Middle frontal gyrus (tissue), 1 donor: ENCODE measurements around the gene KCTD19.
"Not testable (repeated sequence)": the region's sequence is repeated elsewhere in the genome, so short reads cannot be mapped to it uniquely, and the experiment has no call there.

Experiments
- DNase-seq: peaks from one replicate; pipeline ENCODE4 v3.0.0-alpha.2; 2015; ENCODE audit warnings: low spot score; ENCODE audit errors: extremely low spot score

KCTD19 gene

DNA sequence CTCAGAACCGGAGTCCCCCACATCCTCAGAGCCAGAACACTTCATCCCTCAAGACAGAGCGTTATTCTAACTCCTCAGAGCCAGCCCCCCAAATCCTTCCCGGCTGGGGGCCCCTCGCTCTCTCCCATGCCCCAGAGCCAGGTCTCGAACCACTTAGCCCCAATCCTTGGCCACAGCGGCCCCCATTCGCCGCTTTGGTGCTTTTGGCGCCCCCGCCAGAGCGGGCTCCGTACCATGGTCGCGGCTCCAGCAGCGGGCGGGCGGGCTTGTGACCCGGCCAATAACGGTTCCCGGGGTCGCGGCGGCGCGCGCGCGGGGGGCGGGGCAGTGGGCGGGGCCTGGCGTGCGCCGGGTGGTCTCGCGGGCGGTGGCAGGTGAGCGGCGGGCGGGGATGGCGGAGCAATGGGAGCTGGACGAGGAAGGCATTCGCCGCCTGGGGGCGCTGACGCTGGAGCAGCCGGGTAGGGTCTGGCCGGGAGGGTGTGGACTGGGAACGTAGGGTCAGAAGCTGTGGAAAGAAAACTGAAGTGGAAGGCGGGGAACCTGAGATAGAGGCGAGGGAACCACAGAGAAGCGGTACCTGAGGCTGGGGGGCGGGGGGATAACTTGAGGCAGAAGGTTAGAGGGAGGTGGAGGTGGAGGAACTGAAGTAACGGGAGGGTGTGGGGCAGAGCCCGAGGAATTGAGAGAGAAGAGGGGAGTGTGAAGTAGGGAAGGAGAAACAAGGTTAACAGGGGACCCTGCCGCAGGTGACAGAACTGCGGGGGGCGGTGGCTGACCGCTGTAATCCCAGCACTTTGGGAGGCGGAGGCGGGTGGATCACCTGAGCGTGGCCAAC, at the start of gene KCTD19, which contains the start of gene LRRC36:
KCTD19 (minus strand) TSS at position 270 of the 838 bp plus-strand sequence; CDS start at position 236, 34 bp downstream.
LRRC36 (plus strand) TSS at position 344 of the 838 bp plus-strand sequence; CDS start at position 392, 48 bp downstream.
- DNase-seq = no peak

DNA sequence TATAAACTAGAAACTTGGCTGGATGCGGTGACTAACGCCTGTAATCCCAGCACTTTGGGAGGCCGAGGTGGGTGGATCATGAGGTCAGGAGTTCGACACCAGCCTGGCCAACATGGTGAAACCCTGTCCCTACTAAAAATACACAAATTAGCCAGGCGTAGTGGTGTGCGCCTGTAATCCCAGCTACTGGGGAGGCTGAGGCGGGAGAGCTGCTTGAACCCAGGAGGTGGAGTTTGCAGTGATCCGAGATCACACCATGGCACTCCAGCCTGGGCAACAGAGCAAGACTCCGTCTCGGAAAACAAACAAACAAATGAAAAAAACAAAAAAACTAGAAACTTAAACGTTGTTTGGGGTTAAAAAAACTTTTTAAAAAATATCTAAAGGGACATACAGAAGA, 49.5 kb upstream of the KCTD19 start:
- not testable (repeated sequence) for DNase-seq

DNA sequence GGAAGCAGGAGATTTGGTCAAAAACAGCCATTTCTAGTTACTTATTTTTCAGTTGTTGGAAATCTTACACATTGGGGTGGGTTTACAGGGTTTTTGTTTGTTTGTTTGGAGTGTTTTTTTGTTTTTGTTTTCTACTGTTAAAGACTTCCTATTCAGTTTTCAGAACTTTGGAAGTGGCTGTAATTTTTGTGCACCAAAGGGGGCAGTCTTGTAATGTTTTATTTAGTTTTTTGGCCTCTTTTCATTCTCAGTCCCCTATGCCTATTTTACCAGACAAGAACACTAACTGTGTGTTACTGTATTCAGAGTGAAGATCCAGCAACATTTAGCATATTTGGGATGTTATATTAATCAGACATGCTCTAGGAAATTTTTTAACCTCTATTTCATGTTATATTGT, 46.1 kb upstream of the KCTD19 start:
- DNase-seq = no peak

DNA sequence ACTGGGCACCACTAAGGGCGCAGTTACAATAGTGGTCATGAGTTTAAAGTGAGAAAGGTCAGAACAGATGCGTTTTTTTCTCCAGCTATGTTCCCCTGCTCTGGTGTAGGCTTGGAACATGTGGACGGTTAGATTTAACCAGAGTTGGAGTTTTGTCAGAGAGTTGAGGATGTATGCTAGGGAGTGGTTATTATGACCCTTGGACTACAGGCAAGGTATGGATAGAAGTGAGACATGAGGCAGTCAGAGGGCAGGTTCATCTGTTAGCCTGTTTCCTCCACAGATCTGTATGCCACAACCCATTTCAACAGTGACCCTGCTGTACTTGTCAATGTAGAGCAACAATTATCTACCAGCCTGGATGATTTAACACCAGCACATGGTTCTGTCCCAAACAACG, 44.1 kb upstream of the KCTD19 start:
- no peak for DNase-seq

DNA sequence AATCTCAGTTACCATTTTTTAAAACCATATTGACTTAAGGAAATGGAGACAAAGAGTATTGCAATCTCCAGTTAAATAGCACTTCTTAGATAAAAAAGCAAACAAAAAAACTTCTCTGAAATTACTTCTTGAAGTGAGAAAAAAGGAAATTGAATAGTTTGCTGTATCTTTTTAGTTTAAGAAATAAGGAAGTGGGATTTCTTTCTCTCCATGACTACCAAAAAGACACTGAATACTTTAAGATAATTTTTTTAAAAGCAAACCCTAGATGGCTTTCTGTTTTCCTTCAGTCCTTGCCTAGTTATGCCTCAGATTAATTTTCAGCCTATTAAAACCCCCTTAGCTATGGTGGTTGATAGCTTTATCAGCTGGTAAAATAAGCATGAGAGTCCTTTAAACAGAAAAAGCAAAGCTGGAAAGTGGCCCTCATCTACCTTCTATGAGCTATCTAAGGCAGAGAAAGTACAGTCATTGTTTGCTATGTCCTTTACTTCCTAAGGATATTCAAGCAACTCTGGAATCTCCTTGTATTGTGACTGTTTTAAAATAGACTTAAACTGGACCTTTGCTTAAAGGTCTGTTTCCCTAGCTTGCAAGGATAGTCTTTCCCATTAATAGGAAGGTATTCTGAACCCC, 38.2 kb upstream of the KCTD19 start:
- no peak for DNase-seq

DNA sequence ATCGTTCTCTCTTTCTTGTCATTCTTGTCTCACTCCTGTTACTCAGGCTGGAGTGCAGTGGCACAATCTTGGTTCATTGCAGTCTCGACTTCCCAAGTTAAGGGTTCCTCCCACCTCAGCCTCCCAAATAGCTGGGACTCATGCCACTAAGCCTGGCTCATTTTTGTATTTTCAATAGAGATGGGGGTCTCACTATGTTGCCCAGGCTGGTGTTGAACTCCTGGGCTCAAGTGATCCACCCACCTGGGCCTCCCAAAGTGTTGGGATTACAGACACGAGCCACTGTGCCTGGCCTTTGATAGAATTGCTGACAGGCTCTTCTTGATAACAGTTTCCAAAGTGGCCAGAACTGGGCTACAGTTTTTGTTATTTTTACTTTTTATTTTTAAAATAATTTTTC, 34.5 kb upstream of the KCTD19 start:
- DNase-seq = no peak

DNA sequence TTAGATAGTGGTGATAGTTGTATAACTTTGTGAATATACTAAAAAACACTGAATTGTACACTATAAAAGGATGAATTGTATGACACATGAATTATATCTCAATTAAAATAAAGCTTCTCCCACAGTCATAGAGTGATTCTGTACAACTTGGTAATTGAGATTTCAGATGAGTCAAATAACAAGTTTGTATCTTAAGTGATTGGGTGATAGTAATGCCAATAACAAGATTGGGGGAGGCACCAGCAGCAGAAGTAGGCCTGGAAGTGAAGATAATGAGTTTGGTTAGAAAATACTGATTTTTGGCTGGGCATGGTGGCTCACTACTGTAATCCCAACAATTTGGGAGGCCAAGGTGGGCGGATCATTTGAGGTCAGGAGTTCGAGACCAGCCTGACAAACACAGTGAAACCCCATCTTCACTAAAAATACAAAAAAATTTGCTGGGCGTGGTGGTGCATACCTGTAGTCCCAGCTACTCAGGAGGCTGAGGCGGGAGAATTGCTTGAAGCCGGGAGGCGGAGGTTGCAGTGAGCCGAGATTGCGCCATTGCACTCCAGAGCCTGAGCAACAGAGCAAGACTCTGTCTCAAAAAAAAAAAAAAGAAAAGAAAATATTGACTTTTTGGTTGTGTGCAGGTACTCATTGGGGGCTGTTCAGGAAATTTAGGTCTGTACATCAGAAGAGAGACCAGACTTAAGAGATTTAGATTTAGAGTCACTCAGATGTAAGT, 33.2 kb upstream of the KCTD19 start:
- DNase-seq = not testable (repeated sequence)

DNA sequence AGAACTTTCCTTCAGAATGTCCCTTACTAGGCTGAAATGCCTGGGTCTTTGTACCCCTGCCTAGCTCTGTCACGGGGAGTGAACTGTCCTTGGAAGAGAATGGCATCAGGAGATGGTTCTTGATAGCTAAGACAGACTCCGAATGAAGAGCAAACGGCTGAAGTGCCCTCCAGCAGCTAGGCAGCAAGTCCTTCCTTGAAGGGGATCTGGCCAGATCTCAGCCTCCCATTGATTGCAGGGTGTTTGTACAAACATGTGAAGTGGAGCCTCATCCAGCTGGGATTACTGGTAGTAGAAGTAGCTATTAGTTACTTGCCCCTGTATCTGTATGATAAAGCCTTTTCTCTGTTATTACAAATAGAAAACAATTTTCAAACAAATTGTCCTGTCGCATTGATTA, 31.0 kb upstream of the KCTD19 start:
- no peak for DNase-seq

DNA sequence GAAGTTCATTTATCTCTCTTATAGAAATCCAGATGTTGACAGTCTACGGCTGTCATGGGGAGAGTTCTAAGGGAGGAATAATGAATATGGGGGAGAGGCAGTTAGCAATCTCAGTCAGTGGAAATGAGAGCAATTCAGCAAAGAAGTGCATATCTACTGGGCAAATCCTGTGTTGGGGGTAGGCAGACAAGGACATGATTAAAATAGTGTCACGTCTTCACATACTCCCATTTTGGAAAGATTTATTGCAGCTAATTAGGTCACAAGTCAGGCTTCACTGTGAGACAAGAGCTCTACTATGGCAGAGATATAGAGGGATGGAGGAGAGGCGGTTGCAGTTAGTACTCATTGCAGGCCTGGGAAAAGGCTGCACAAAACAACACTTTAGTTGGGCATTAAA, 29.9 kb upstream of the KCTD19 start:
- no peak for DNase-seq

DNA sequence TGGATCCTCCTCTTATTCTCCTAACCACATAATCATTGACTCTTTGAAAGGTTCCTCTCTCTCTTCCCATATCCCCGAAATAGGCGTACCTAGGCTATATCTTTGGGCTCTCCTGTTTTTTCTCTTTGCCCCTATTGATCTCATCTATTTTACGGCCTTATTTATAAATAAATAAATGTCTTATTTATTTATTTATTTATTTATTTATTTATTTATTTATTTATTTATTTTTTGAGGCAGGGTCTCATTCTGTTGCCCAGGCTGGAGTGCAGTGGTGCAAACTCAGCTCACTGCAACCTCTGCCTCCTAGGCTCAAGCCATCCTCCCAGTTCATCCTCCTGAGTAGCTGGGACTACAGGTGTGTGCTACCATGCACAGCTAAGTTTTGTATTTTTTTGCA, 25.9 kb upstream of the KCTD19 start:
- DNase-seq = not testable (repeated sequence)

DNA sequence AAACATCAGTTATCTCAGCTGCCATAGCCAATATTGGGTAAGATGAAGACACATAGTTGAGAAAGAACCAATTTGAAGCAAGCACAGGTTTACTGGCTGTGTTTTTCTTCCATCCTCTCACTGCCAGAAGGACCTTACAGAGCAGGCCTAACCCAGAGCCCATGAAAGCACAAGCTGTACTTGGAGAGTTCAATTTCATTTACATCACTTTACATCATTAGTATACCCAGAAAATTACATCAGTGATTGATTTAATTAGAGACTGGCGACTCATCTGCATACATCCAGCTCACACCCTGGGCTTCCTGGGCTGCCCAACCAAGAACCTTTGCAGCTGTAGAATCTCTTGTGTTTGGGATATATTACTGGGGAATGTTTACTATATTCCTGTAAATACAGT, 23.8 kb upstream of the KCTD19 start:
- DNase-seq = no peak

DNA sequence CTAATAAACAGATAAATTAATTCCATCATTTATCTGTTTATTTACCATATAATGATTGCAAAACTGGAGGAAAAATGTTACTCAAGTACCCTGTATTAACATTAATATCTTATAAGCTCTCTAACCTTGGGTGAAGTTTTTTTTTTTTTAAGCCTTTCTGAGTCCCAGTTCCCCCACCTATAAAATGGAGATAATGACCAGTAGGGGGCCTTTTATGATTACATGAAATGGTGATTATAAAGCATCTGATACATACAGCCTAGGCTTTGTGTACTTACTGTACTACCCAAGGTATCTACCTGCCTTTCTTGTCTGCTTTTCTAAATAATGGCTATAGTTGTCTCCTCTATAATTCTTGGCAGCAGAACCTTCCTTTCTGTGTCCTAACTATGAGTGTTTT, 22.6 kb upstream of the KCTD19 start:
- DNase-seq = no peak

DNA sequence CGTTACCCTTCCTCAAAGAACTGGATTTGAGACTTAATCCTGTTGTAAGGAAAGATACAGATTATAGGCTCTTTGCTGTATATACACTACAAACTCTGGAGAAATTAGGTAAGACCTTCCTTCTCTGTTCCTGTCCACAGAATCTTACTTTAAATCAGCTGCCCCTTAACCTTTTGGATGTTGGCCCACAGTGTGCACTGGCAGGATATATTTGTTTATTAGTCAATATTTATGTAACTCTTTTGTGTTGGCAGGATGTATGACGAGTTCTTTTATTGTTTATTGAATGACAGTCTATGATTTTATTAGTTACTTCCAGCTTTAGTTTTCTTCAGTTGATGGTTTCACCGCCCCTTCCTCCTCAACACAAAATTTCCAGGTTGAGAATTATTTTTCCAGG, 19.8 kb upstream of the KCTD19 start:
- no peak for DNase-seq

DNA sequence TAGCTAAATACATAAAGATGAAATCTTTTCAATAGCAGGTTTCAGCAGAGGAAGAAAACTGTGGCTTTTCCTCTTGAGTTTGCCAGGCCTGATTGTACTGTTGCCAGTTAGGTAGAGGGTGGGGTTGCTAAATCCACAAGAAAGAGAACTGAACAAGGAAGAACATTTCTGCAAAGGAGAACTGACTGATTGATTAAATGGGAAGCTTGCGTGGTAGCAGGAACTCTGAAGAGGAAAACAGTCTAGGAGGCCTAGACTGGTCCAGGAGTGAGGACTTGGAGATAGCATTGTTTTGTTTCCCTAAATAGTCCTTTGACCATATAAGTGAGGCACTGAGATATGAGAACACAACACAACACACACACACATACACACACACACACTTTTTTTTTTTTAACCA, 18.9 kb upstream of the KCTD19 start:
- DNase-seq = no peak

DNA sequence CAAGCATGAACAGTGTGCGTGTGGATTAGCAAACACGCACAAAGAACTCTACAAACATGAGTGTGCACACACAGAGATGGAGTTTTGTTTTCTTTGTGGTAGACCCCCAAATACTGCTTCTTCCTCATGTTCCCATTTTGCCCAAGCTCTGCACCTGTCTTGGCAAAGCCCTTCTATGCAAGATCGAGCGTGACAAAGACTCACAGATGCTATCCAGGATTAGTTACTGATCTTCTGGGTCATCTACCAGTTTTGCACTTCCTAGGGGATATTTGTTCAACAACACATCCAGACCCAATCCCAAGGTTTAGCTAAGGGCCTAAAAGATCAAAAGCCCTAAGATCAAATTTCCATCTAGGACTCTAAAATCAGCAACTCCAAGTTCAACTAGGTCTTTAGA, 16.1 kb upstream of the KCTD19 start:
- DNase-seq = no peak

DNA sequence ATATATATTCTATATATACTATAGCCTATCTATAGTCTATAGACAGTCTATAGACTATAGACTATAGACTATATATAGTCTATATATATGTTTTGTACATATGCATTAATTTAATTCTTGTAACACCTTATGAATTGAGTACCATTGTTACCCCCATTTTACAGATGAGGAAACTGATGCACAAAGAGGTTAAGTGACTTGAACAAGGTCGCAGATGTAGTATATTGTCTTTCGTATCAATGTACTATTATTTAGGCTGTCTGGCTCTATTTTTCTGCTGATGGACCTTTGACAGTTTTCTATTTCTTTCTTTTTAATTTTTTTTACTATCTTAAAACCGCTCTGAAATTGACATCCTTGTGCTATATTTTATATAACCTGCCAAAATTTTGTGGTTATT, 14.7 kb upstream of the KCTD19 start:
- no peak for DNase-seq

DNA sequence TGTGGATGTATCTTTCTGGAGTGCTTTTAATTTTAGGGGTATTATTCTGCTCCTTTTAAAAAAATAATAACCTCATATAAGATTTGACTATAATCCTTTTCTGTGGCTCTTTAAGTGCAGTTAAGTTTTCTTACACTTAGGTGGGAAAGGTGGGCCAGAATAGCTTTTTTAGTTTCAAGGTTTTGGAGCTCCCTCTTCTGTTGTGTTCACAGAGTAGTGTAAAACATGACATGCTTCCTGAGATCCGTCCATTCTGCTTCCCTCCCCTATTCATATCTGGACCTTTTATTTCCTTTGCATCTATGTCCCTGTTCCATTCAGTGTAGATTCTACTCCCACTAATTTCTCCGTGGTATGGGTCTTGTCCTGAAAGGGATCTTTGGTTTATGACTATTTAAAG, 12.9 kb upstream of the KCTD19 start:
- no peak for DNase-seq

DNA sequence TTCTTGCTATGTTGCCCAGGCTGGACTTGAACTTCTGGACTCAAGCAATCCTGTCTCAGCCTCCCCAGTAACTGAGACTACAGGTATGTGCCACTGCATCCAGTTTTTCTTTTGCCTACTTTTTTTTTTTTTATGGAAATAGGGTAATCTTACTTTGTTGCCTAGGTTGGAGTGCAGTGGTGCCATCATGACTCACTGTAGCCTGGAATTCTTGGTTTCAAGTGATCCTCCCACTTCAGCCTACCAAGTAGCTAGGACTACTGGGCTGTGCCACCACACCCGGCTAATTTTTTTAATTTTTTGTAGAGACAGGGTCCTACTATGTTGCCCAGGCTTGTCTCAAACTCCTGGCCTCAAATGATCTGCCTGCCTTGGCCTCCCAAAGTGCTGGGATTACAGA, 10.1 kb upstream of the KCTD19 start:
- no peak for DNase-seq

DNA sequence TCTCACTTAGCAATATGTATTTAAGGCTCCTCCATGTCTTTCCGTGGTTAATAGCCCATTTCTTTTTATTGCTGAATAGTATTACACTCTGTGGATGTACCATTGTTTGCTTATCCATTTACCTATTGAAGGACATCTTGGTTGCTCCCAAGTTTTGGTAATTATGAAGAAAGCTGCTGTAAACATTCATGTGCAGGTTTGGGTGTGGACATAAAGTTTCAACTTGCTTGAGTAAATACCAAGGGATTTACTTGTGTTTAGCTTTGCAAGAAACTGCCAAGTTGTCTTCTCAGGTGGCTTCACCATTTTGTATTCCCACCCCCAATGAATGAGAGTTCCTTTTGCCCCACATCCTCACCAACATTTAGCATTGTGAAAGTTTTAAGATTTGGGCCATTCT, 9.6 kb upstream of the KCTD19 start:
- no peak for DNase-seq

DNA sequence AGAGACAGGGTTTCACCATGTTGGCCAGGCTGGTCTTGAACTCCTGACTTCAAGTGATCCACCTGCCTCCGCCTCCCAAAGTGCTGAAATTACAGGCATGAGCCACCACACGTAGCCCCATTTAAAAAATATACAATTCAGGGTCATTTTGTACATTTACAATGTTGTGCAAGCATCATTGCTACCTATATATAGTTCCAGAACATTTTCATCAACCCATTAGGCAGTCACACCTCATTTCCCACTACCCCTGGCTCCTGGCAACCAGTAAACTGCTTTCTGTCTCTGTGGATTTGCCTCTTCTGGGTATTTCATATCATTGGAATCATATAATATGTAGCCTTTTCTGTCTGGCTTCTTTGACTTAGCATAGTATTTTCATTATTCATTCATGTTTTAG, 6.8 kb upstream of the KCTD19 start:
- DNase-seq = no peak

DNA sequence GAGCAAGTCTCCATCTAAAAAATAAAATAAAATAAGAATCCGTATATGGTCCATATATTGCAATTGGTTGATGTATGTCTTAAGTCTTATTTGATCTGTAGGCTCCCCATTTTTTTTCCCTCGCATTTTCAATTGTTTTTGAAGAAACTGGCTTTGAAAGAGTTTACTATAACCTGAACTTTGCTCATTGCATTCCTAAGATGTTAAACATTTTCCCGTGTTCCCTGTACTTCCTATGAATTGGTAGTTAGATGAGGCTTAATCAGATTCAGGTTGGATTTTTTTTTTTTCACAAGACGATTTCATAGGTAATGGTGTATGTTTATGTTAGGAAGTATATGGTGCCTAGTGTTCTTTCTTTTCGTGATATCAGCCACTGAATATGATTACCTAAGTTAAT, 3.4 kb upstream of the KCTD19 start:
- no peak for DNase-seq

DNA sequence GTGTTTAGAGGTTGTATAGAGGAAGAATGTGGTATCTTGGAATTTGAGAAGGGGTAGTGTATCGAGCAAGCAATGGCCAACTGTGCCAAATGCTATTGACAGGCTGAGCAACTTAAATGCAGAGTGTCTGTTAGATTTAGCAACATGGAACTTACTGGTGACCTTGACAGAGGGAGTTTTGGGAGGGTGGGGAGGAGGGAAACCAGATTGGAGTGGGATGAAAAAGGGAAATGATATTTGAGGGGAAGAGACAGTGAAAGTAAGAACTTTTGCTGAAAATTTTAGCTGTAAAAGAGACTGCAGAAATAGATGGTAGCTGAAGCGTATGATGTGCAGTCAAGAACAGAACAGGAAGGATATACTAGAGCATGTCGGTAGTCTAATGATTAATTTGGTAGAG, 1.2 kb upstream of the KCTD19 start:
- DNase-seq = no peak
